HEK293 (cell line): ENCODE results near the gene HOOK1.
A peak's percentile ranks its signal among the peaks of the same experiment; 100 is the strongest.

ENCODE experiments used
- BCL11B ChIP-seq: fragments of 450-650 bp; formaldehyde crosslinking; IDR thresholded peaks from 2 replicates; pipeline ENCODE4 v1.5.1; 2016; ENCODE audit warnings: low read depth, missing biosample characterization, missing genetic modification characterization
- CTCF ChIP-seq: fragments of 450-650 bp; formaldehyde crosslinking; IDR thresholded peaks from 2 replicates; pipeline ENCODE4 v1.5.1; 2016; ENCODE audit warnings: missing biosample characterization, missing genetic modification characterization
- GLI4 ChIP-seq: fragments of 450-650 bp; formaldehyde crosslinking; IDR thresholded peaks from 2 replicates; pipeline ENCODE4 v1.5.1; 2016; ENCODE audit warnings: missing biosample characterization, missing genetic modification characterization
- IKZF3 ChIP-seq: fragments of 450-650 bp; IDR thresholded peaks from 2 replicates; pipeline ENCODE4 v1.5.0; 2018; ENCODE audit warnings: missing biosample characterization, mild to moderate bottlenecking, missing genetic modification characterization, moderate library complexity
- KLF8 ChIP-seq: fragments of 450-650 bp; formaldehyde crosslinking; IDR thresholded peaks from 2 replicates; pipeline ENCODE4 v1.5.1; 2016; ENCODE audit warnings: missing biosample characterization, missing genetic modification characterization
- OVOL3 ChIP-seq: fragments of 450-650 bp; formaldehyde crosslinking; IDR thresholded peaks from 2 replicates; pipeline ENCODE4 v1.5.1; 2016; ENCODE audit warnings: missing biosample characterization, missing genetic modification characterization
- PRDM2 ChIP-seq: fragments of 450-650 bp; formaldehyde crosslinking; IDR thresholded peaks from 2 replicates; pipeline ENCODE4 v1.5.1; 2016; ENCODE audit warnings: missing biosample characterization, missing genetic modification characterization, borderline replicate concordance
- SALL2 ChIP-seq: fragments of 450-650 bp; formaldehyde crosslinking; IDR thresholded peaks from 2 replicates; pipeline ENCODE4 v1.5.0; 2017; ENCODE audit warnings: missing biosample characterization, mild to moderate bottlenecking, missing genetic modification characterization, borderline replicate concordance
- YY1 ChIP-seq: fragments of 450-650 bp; formaldehyde crosslinking; IDR thresholded peaks from 2 replicates; pipeline ENCODE4 v1.5.1; 2018; ENCODE audit warnings: missing biosample characterization, missing genetic modification characterization
- YY2 ChIP-seq: fragments of 450-650 bp; formaldehyde crosslinking; IDR thresholded peaks from 2 replicates; pipeline ENCODE4 v1.5.1; 2016; ENCODE audit warnings: missing biosample characterization, missing genetic modification characterization
- ZBTB20 ChIP-seq: fragments of 450-650 bp; formaldehyde crosslinking; IDR thresholded peaks from 2 replicates; pipeline ENCODE4 v1.5.1; 2016; ENCODE audit warnings: missing biosample characterization, missing genetic modification characterization
- ZBTB21 ChIP-seq: fragments of 450-650 bp; formaldehyde crosslinking; IDR thresholded peaks from 2 replicates; pipeline ENCODE4 v1.5.1; 2017; ENCODE audit warnings: missing biosample characterization, missing genetic modification characterization
- ZBTB26 ChIP-seq: fragments of 450-650 bp; formaldehyde crosslinking; optimal IDR thresholded peaks from 2 replicates; pipeline ENCODE3; 2016; ENCODE audit warnings: missing biosample characterization, mild to moderate bottlenecking, missing genetic modification characterization
- ZBTB7A ChIP-seq: fragments of 450-650 bp; formaldehyde crosslinking; IDR thresholded peaks from 2 replicates; pipeline ENCODE4 v1.5.1; 2016; ENCODE audit warnings: low read depth, missing biosample characterization, missing genetic modification characterization
- ZFP37 ChIP-seq: fragments of 450-650 bp; formaldehyde crosslinking; IDR thresholded peaks from 2 replicates; pipeline ENCODE4 v1.5.1; 2016; ENCODE audit warnings: missing biosample characterization, missing genetic modification characterization
- ZIC2 ChIP-seq: fragments of 450-650 bp; formaldehyde crosslinking; IDR thresholded peaks from 2 replicates; pipeline ENCODE4 v1.5.1; 2016; ENCODE audit warnings: missing biosample characterization, missing genetic modification characterization
- ZNF132 ChIP-seq: fragments of 450-650 bp; formaldehyde crosslinking; IDR thresholded peaks from 2 replicates; pipeline ENCODE4 v1.5.1; 2017; ENCODE audit warnings: missing biosample characterization, missing genetic modification characterization, borderline replicate concordance
- ZNF16 ChIP-seq: fragments of 450-650 bp; formaldehyde crosslinking; IDR thresholded peaks from 2 replicates; pipeline ENCODE4 v1.5.1; 2016; ENCODE audit warnings: low read depth, missing biosample characterization, missing genetic modification characterization
- ZNF174 ChIP-seq: fragments of 450-650 bp; formaldehyde crosslinking; IDR thresholded peaks from 2 replicates; pipeline ENCODE4 v1.5.0; 2017; ENCODE audit warnings: missing biosample characterization, mild to moderate bottlenecking, missing genetic modification characterization
- ZNF324 ChIP-seq: fragments of 450-650 bp; formaldehyde crosslinking; IDR thresholded peaks from 2 replicates; pipeline ENCODE4 v1.5.1; 2016; ENCODE audit warnings: missing biosample characterization, missing genetic modification characterization
- ZNF37A ChIP-seq: fragments of 450-650 bp; IDR thresholded peaks from 2 replicates; pipeline ENCODE4 v1.5.1; 2018; ENCODE audit warnings: missing biosample characterization, missing genetic modification characterization
- ZNF621 ChIP-seq: fragments of 450-650 bp; formaldehyde crosslinking; IDR thresholded peaks from 2 replicates; pipeline ENCODE4 v1.5.1; 2017; ENCODE audit warnings: missing biosample characterization, missing genetic modification characterization
- ZNF670 ChIP-seq: fragments of 450-650 bp; formaldehyde crosslinking; IDR thresholded peaks from 2 replicates; pipeline ENCODE4 v1.5.1; 2016; ENCODE audit warnings: missing biosample characterization, missing genetic modification characterization, low read depth
- ZNF701 ChIP-seq: fragments of 450-650 bp; formaldehyde crosslinking; IDR thresholded peaks from 2 replicates; pipeline ENCODE4 v1.5.1; 2016; ENCODE audit warnings: missing biosample characterization, missing genetic modification characterization
- ZNF747 ChIP-seq: fragments of 450-650 bp; formaldehyde crosslinking; IDR thresholded peaks from 2 replicates; pipeline ENCODE4 v1.5.1; 2016; ENCODE audit warnings: missing biosample characterization, missing genetic modification characterization
- ZNF768 ChIP-seq: fragments of 450-650 bp; formaldehyde crosslinking; IDR thresholded peaks from 2 replicates; pipeline ENCODE4 v1.5.1; 2018; ENCODE audit warnings: missing biosample characterization, mild to moderate bottlenecking, missing genetic modification characterization
- ZNF785 ChIP-seq: fragments of 450-650 bp; formaldehyde crosslinking; IDR thresholded peaks from 2 replicates; pipeline ENCODE4 v1.5.1; 2016; ENCODE audit warnings: missing biosample characterization, missing genetic modification characterization
- ZNF837 ChIP-seq: fragments of 450-650 bp; formaldehyde crosslinking; IDR thresholded peaks from 2 replicates; pipeline ENCODE4 v1.5.1; 2016; ENCODE audit warnings: missing biosample characterization, missing genetic modification characterization
- ZNF843 ChIP-seq: fragments of 450-650 bp; formaldehyde crosslinking; IDR thresholded peaks from 2 replicates; pipeline ENCODE4 v1.5.1; 2016; ENCODE audit warnings: missing biosample characterization, missing genetic modification characterization
- TF ChIP-seq, protein P1 (sequence below): fragments of 450-650 bp; formaldehyde crosslinking; IDR thresholded peaks from 2 replicates; pipeline ENCODE4 v1.5.1; 2016; ENCODE audit warnings: missing biosample characterization, missing genetic modification characterization, low read depth

The HOOK1 gene

DNA sequence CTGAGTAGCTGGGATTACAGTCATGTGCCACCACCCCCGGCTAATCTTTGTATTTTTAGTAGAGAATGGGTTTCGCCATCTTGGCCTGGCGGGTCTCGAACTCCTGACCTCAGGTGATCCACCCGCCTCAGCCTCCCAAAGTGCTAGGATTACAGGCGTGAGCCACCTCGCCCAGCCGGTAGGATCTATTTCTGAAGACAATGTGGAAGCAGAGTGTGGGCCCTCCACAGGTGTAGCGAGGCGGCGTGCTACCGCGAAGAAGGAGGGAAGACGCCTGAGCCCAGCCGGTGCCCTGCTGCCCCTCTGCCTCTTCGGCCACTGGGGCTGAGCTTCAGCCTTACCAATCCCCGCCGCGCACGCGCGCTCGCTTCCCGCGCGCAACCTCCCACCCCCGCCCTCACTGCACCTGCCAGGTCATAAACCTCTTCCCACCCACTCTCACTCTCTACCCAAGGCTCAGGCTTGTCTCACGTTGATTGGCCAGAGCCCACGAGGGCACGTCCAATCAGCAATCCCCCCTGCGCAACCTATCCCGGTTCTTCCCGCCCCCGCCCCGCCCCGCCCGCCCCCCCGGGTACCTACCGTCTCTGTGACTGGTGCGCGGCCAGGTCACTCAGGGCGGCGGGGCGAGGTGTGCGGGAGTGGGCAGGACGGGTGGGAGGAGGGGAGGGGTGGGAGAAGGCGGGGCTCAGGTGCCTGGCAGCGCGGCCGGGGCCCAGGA lies 409 bp upstream of the HOOK1 start (continued):
- no peak for TF ChIP-seq PRDM2 (tag by site-specific recombination)
- no peak for TF ChIP-seq ZNF701
- TF ChIP-seq ZNF837 (tag by site-specific recombination), result no peak
- no peak for TF ChIP-seq ZNF132
- TF ChIP-seq YY1, result no peak; the same call in 1 of the 2 replicates
- peak; percentile 58; the same call in 1 of the 2 replicates for TF ChIP-seq ZNF843 (tag by site-specific recombination)
- peak; percentile 67; the same call in 1 of the 2 replicates for TF ChIP-seq CTCF (tag by site-specific recombination)
- no peak for TF ChIP-seq OVOL3 (tag by site-specific recombination)
- no peak for TF ChIP-seq ZNF747 (tag by site-specific recombination)
- TF ChIP-seq ZNF37A (tag by site-specific recombination), result no peak
- TF ChIP-seq ZNF785 (tag by site-specific recombination), result peak; percentile 86; the same call in 1 of the 2 replicates
- peak; percentile 95 for TF ChIP-seq KLF8 (tag by site-specific recombination)
- TF ChIP-seq ZFP37 (tag by site-specific recombination), result no peak
- no peak for TF ChIP-seq ZNF670
- no peak for TF ChIP-seq GLI4
- TF ChIP-seq ZNF16 (tag by site-specific recombination), result no peak
- no peak for TF ChIP-seq ZNF621 (tag by site-specific recombination)
- TF ChIP-seq IKZF3 (tag by site-specific recombination), result no peak
- TF ChIP-seq SALL2 (tag by site-specific recombination), result no peak
- peak; percentile 85 for TF ChIP-seq ZBTB26 (tag by site-specific recombination)
- no peak for TF ChIP-seq ZBTB20 (tag by site-specific recombination)
- TF ChIP-seq ZBTB7A (tag by site-specific recombination), result no peak
- TF ChIP-seq ZIC2 (tag by site-specific recombination), result no peak
- peak; percentile 77; the same call in 1 of the 2 replicates for TF ChIP-seq ZNF324
- TF ChIP-seq ZNF768 (tag by site-specific recombination), result no peak
- TF ChIP-seq YY2 (tag by site-specific recombination), result 0 out of 2 replicates have a peak, but pooled peaks have one; percentile 15
- TF ChIP-seq ZNF174, result no peak
- TF ChIP-seq, protein P1, sequence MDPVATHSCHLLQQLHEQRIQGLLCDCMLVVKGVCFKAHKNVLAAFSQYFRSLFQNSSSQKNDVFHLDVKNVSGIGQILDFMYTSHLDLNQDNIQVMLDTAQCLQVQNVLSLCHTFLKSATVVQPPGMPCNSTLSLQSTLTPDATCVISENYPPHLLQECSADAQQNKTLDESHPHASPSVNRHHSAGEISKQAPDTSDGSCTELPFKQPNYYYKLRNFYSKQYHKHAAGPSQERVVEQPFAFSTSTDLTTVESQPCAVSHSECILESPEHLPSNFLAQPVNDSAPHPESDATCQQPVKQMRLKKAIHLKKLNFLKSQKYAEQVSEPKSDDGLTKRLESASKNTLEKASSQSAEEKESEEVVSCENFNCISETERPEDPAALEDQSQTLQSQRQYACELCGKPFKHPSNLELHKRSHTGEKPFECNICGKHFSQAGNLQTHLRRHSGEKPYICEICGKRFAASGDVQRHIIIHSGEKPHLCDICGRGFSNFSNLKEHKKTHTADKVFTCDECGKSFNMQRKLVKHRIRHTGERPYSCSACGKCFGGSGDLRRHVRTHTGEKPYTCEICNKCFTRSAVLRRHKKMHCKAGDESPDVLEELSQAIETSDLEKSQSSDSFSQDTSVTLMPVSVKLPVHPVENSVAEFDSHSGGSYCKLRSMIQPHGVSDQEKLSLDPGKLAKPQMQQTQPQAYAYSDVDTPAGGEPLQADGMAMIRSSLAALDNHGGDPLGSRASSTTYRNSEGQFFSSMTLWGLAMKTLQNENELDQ, result no peak
- TF ChIP-seq BCL11B (tag by site-specific recombination), result peak; percentile 73; the same call in 1 of the 2 replicates
- TF ChIP-seq ZBTB21 (tag by site-specific recombination), result no peak; the same call in none of the 2 replicates
